Breast epithelium (tissue), 4 donors: Measurements from ENCODE around the gene NSRP1. TPM values are rescaled to one million over a fixed set of nuclear protein-coding genes. Genes with fewer than 3 reads are reported as not detected.
"Not testable (repeated sequence)": the region's sequence is repeated elsewhere in the genome, so short reads cannot be mapped to it uniquely, and the experiment has no call there.

Experiments
- DNase-seq, 2 donors: peaks; one replicate each; pipeline ENCODE4 v3.0.0-alpha.2; 2019; ENCODE audit warnings: low spot score in 2 of 2
- H3K27ac ChIP-seq, 2 donors: fragments of 200-600 bp; sonication (generic) in 1 of 2; one replicate each; pipeline ENCODE4 v1.5.1; 2016 to 2019; ENCODE audit warnings: mild to moderate bottlenecking in 1 of 2
- H3K27me3 ChIP-seq, 2 donors: fragments of 200-600 bp; sonication (generic) in 1 of 2; one replicate each; pipeline versions ENCODE4 v1.5.1 to v1.6.0; 2017 to 2019; ENCODE audit warnings: control low read depth in 1 of 2, mild to moderate bottlenecking in 1 of 2
- H3K36me3 ChIP-seq: fragments of 200-600 bp; one replicate; pipeline ENCODE4 v1.5.1; 2019
- H3K4me1 ChIP-seq, 2 donors: fragments of 200-600 bp; sonication (generic); one replicate each; pipeline ENCODE4 v1.5.1; 2016 to 2019; ENCODE audit warnings: control low read depth in 1 of 2
- H3K4me3 ChIP-seq, 3 donors: fragments of 200-600 bp; sonication (generic); 1 replicate in 2 of 3; 2 replicates in 1 of 3; pipeline ENCODE4 v1.5.1; 2016 to 2019; ENCODE audit warnings: mild to moderate bottlenecking in 3 of 3, moderate library complexity in 2 of 3
- H3K9me3 ChIP-seq, 2 donors: fragments of 200-600 bp; sonication (generic) in 1 of 2; one replicate each; pipeline ENCODE4 v1.5.1; 2016 to 2019; ENCODE audit warnings: control low read depth in 1 of 2
- CTCF ChIP-seq, 3 donors: fragments of 450-650 bp; IDR thresholded peaks; one replicate each; pipeline ENCODE4 v1.5.1; 2016 to 2017; ENCODE audit warnings: antibody characterized with exemption in 3 of 3, mild to moderate bottlenecking in 3 of 3, moderate library complexity in 3 of 3
- POLR2A ChIP-seq: fragments of 450-650 bp; IDR thresholded peaks from one replicate; pipeline ENCODE4 v1.6.1; 2016; ENCODE audit warnings: antibody characterized with exemption, mild to moderate bottlenecking, moderate library complexity
- POLR2AphosphoS5 ChIP-seq, 3 donors: sonication (generic); formaldehyde crosslinking; IDR thresholded peaks; one replicate each; pipeline ENCODE4 v1.6.1; 2017; ENCODE audit warnings: antibody characterized with exemption in 3 of 3
- intact Hi-C: fragments of 100-400 bp; cut with DNase I; formaldehyde crosslinking; loops from one replicate; pipeline ENCODE4 v1.15.1; 2023; ENCODE audit warnings: low total_unique reads
- total RNA-seq, 3 donors: library from RNA; depleted of rRNA; stranded (reverse); fragments of >200 nt; gene quantifications; one replicate each; pipeline ENCODE4 v1.1.0, GENCODE V29; 2016

The NSRP1 gene
- total RNA-seq, 3 donors from 2014 or later: 26.6 to 37.0 (median 29.4) TPM

- no peak for TF ChIP-seq POLR2AphosphoS5 (IDR thresholded peaks at IDR 0.05)
- intact Hi-C loops: no loop called here
- no peaks in the 10 kb centered on the region for H3K27me3 ChIP-seq
Measured at GRCh38 chr17:30137158-30137557, 20.5 kb downstream of the NSRP1 start.

GRCh38 chr17:30147860-30148259, 31.2 kb downstream of the NSRP1 start:
- intact Hi-C loops, H3K27ac ChIP-seq, H3K9me3 ChIP-seq, H3K36me3 ChIP-seq, DNase-seq, H3K4me3 ChIP-seq, H3K4me1 ChIP-seq, H3K27me3 ChIP-seq: not testable (repeated sequence)

More at GRCh38 chr17:30137158-30137557, 20.5 kb downstream of the NSRP1 start:
- no peak for DNase-seq
- Histone ChIP-seq H3K9me3 (no peaks in the 10 kb centered on the region), H3K4me1 (no peaks in the 10 kb centered on the region), H3K4me3 (no peak overlapping the region), H3K36me3 (no peaks in the 10 kb centered on the region), H3K27ac (no peak overlapping the region)

DNA sequence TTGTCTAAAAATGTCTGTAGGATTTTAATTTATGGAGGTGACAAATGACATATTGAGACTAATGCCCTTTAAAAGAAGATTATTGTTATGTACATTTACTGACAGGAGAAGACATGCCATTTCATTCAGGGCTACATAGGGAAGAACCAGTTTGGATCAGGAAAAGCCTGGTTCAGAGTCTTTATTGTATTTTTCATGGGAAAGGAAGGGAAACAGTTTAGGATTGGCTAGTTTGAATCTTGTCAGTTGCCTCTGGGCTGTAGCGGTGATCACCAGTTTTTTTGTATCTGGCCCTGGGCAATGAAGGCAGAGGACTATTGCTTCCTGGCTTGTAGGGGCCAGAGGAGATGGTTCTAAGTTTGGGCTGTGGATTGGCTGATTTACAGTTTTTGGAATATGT, 31.8 kb downstream of the NSRP1 start:
- Histone ChIP-seq H3K4me3 (no peak overlapping the region), H3K27ac (no peak overlapping the region), H3K9me3 (no peaks in the 10 kb centered on the region), H3K36me3 (no peaks in the 10 kb centered on the region), H3K4me1 (no peaks in the 10 kb centered on the region), H3K27me3 (no peaks in the 10 kb centered on the region)
- no peak for TF ChIP-seq CTCF (IDR thresholded peaks at IDR 0.05)
- no peak for TF ChIP-seq POLR2A
- TF ChIP-seq POLR2AphosphoS5 (IDR thresholded peaks at IDR 0.05): no peak
- DNase-seq: no peak
- intact Hi-C loops: no loop called here

GRCh38 chr17:30151471-30151870, 34.9 kb downstream of the NSRP1 start:
- TF ChIP-seq POLR2A (no peak), CTCF (IDR thresholded peaks at IDR 0.05) (no peak), POLR2AphosphoS5 (IDR thresholded peaks at IDR 0.05) (no peak)
- Histone ChIP-seq H3K36me3 (no peaks in the 10 kb centered on the region), H3K27me3 (no peaks in the 10 kb centered on the region), H3K4me1 (no peaks in the 10 kb centered on the region), H3K27ac (no peak overlapping the region), H3K9me3 (no peaks in the 10 kb centered on the region), H3K4me3 (no peak overlapping the region)
- DNase-seq: no peak
- intact Hi-C loops: no loop called here

- no peak overlapping the region for H3K4me3 ChIP-seq
- H3K27ac ChIP-seq: no peak overlapping the region
- H3K27me3 ChIP-seq: no peaks in the 10 kb centered on the region
- DNase-seq: no peak
- TF ChIP-seq POLR2A (no peak), CTCF (IDR thresholded peaks at IDR 0.05) (no peak), POLR2AphosphoS5 (IDR thresholded peaks at IDR 0.05) (no peak)
- no peaks in the 10 kb centered on the region for H3K36me3 ChIP-seq
- H3K9me3 ChIP-seq: no peaks in the 10 kb centered on the region
- intact Hi-C loops: no loop called here
- H3K4me1 ChIP-seq: no peaks in the 10 kb centered on the region
Measured at GRCh38 chr17:30153463-30153862, 36.8 kb downstream of the NSRP1 start.

- Histone ChIP-seq H3K27me3 (no peaks in the 10 kb centered on the region), H3K9me3 (no peaks in the 10 kb centered on the region), H3K27ac (no peak overlapping the region), H3K36me3 (no peaks in the 10 kb centered on the region), H3K4me3 (no peak overlapping the region), H3K4me1 (no peaks in the 10 kb centered on the region)
- no peak for DNase-seq
- TF ChIP-seq POLR2AphosphoS5 (IDR thresholded peaks at IDR 0.05) (no peak), POLR2A (no peak), CTCF (IDR thresholded peaks at IDR 0.05) (no peak)
- intact Hi-C loops: no loop called here
Measured at GRCh38 chr17:30155389-30155788, 38.8 kb downstream of the NSRP1 start.
